Stimulated activated naive CD8-positive, alpha-beta T cell treated with anti-CD3 and anti-CD28 coated beads, Interleukin-15, amount 100 ng/mL, for 72 hours (primary cell): ENCODE measurements around the gene INTU.

Experiments
- ATAC-seq: fragments of 150-1000 bp; cut with Tn5 transposase; 2 replicates; pipeline ENCODE4 v1.10.0; 2021; ENCODE audit warnings: mild to moderate bottlenecking, moderate library complexity
- DNase-seq, 2 donors: peaks; one replicate each; pipeline ENCODE4 v3.0.0; 2021 to 2022
- H3K27ac Mint-ChIP-seq, 2 donors: one replicate each; pipeline ENCODE4 v1.8.0; 2022; ENCODE audit warnings: mild to moderate bottlenecking in 2 of 2, mixed read lengths in 2 of 2, moderate library complexity in 2 of 2
- H3K27me3 Mint-ChIP-seq: one replicate; pipeline ENCODE4 v1.8.0; 2022; ENCODE audit warnings: mixed read lengths
- H3K4me1 Mint-ChIP-seq: one replicate; pipeline ENCODE4 v1.8.0; 2022; ENCODE audit warnings: mild to moderate bottlenecking, mixed read lengths
- H3K4me3 Mint-ChIP-seq, 2 donors: one replicate each; pipeline ENCODE4 v1.8.0; 2022; ENCODE audit warnings: mild to moderate bottlenecking in 2 of 2, mixed read lengths in 2 of 2, moderate library complexity in 1 of 2
- H3K9me3 Mint-ChIP-seq, 2 donors: one replicate each; pipeline ENCODE4 v1.8.0; 2022; ENCODE audit warnings: mixed read lengths in 2 of 2

Gene INTU

DNA sequence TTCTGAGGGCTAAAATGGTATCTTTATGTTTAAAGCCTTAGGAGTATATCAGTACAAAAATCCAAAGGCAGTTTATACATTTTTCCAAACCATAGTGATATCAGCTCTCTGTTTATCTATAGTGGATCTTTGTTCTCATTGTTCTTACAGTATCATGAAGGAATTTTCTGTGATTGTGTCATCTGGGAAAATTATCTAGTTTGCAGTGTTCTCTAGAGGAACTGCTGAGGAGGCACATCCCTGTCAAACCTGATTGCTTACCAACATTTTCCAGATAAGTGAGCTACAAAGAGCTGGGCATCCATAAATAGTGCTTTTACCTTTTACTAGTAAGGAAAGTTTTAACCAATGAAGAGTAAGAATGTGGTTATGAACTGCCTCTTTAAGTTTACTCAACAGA is 52.5 kb downstream of the INTU start:
- H3K9me3 Mint-ChIP-seq, result peaks cover 0 to 4% of the 10 kb centered on the region in 2 donors
- no peak overlapping the region for H3K4me3 Mint-ChIP-seq
- no peaks in the 10 kb centered on the region for H3K27me3 Mint-ChIP-seq
- no peak for ATAC-seq
- H3K27ac Mint-ChIP-seq, result no peak overlapping the region
- no peaks in the 10 kb centered on the region for H3K4me1 Mint-ChIP-seq
- DNase-seq, result no peak

GRCh38 chr4:127686658-127687057 is 53.9 kb downstream of the INTU start:
- ATAC-seq (no peak), DNase-seq (no peak)
- Mint-ChIP-seq H3K4me3 (no peak overlapping the region), H3K27me3 (no peaks in the 10 kb centered on the region), H3K9me3 (peaks cover 0 to 4% of the 10 kb centered on the region in 2 donors), H3K4me1 (no peaks in the 10 kb centered on the region), H3K27ac (no peak overlapping the region)

GRCh38 chr4:127687580-127687979 is 54.8 kb downstream of the INTU start:
- H3K4me3 Mint-ChIP-seq, result no peak overlapping the region

GRCh38 chr4:127698789-127699200 is 66.0 kb downstream of the INTU start:
- H3K27ac Mint-ChIP-seq, result no peak overlapping the region
- peaks cover 8% of the 10 kb centered on the region for H3K27me3 Mint-ChIP-seq
- peaks cover 9 to 12% of the 10 kb centered on the region in 2 donors for H3K9me3 Mint-ChIP-seq
- H3K4me3 Mint-ChIP-seq, result no peak overlapping the region
- DNase-seq (no peak), ATAC-seq (peak; percentile 60)
- no peaks in the 10 kb centered on the region for H3K4me1 Mint-ChIP-seq

More at GRCh38 chr4:127687580-127687979, 54.8 kb downstream of the INTU start:
- peaks cover 0 to 4% of the 10 kb centered on the region in 2 donors for H3K9me3 Mint-ChIP-seq
- H3K4me1 Mint-ChIP-seq, result no peaks in the 10 kb centered on the region
- H3K27ac Mint-ChIP-seq, result no peak overlapping the region
- no peak for DNase-seq
- H3K27me3 Mint-ChIP-seq, result no peaks in the 10 kb centered on the region
- no peak for ATAC-seq

DNA sequence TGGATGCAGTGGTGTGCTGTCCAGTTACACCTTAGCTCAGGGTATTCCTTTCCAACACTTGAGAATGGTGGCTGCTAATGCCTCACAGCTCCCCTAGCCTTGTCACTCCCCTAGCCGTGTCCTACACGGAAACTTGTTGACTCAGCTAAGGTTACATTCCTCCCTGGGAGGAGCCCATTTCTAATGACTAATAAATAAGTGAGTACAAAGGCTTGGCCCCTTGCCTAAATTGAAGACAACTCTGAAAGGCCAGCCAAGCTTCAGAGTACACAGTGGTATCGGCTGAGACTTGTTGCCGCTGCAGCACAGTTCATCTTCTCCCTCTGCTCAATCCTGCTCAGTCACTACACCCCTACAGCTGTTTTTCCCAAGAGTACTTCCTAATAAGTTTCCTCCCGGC is 76.2 kb downstream of the INTU start:
- H3K4me1 Mint-ChIP-seq, result no peaks in the 10 kb centered on the region
- H3K9me3 Mint-ChIP-seq, result no peaks in the 10 kb centered on the region
- H3K27me3 Mint-ChIP-seq, result no peaks in the 10 kb centered on the region
- no peak for DNase-seq
- no peak for ATAC-seq
- no peak overlapping the region for H3K27ac Mint-ChIP-seq
- H3K4me3 Mint-ChIP-seq, result no peak overlapping the region

GRCh38 chr4:127709456-127709855 is 76.7 kb downstream of the INTU start:
- H3K27me3 Mint-ChIP-seq, result no peaks in the 10 kb centered on the region
- no peak overlapping the region for H3K27ac Mint-ChIP-seq
- no peaks in the 10 kb centered on the region for H3K4me1 Mint-ChIP-seq
- no peak overlapping the region for H3K4me3 Mint-ChIP-seq
- no peak for ATAC-seq
- no peak for DNase-seq
- H3K9me3 Mint-ChIP-seq, result no peaks in the 10 kb centered on the region

DNA sequence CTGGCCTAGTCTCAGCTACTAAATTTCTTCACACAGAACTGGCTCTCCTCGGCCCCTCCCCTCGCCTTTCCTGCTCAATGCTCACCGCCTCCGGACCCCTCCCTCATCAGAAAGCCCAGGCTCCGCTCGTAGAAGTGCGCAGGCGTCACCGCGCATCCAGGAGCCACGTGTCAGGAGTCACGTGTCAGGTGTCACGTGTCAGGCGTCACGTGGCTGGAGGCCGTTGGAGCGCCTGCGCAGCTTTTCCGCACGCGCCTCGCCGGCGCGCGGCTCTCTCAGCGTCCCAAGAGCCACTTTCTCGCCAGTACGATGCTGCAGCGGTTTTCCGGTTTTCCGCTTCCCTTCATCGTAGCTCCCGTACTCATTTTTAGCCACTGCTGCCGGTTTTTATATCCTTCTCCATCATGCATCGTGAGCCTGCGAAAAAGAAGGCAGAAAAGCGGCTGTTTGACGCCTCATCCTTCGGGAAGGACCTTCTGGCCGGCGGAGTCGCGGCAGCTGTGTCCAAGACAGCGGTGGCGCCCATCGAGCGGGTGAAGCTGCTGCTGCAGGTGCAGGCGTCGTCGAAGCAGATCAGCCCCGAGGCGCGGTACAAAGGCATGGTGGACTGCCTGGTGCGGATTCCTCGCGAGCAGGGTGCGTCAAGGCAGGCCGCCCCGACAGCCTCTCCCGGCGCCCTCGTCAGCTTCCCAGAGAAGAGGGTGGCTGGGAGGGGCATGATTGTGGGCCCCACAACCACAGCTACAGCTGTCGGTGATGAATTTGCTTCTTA is 97.6 kb downstream of the INTU start, which contains the start of gene SLC25A31:
TSS of gene SLC25A31 (plus strand) at position 259 of the 772 bp plus-strand sequence. CDS start at position 405, 146 bp downstream.
- Mint-ChIP-seq H3K4me3 (no peak within 1 kb of the TSS), H3K4me1 (no peaks in the 10 kb centered on the region), H3K27me3 (no peaks in the 10 kb centered on the region), H3K27ac (no peak within 1 kb of the TSS), H3K9me3 (no peaks in the 10 kb centered on the region)
- no peak for DNase-seq
- no peak for ATAC-seq

DNA sequence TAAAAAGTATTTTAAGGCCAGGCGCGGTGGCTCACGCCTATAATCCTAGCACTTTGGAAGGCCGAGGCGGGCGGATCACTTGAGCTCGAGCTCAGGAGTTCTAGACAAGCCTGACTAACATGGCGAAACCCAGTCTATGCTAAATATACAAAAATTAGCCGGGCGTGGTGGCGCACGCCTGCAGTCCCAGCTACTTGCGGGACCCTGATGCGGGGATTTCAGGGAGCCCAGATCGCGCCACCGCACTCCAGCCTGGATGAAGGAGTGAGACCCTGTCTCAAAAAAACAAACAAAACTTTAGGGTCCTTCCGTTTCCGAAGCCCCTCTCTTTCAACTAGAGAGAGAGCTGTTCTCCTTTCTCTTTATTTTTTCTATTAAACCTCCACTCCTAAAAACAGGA is 98.6 kb downstream of the INTU start:
- H3K4me3 Mint-ChIP-seq, result no peak overlapping the region
- no peak overlapping the region for H3K27ac Mint-ChIP-seq
- no peaks in the 10 kb centered on the region for H3K4me1 Mint-ChIP-seq
- ATAC-seq (no peak), DNase-seq (no peak)
- H3K9me3 Mint-ChIP-seq, result no peaks in the 10 kb centered on the region
- no peaks in the 10 kb centered on the region for H3K27me3 Mint-ChIP-seq

DNA sequence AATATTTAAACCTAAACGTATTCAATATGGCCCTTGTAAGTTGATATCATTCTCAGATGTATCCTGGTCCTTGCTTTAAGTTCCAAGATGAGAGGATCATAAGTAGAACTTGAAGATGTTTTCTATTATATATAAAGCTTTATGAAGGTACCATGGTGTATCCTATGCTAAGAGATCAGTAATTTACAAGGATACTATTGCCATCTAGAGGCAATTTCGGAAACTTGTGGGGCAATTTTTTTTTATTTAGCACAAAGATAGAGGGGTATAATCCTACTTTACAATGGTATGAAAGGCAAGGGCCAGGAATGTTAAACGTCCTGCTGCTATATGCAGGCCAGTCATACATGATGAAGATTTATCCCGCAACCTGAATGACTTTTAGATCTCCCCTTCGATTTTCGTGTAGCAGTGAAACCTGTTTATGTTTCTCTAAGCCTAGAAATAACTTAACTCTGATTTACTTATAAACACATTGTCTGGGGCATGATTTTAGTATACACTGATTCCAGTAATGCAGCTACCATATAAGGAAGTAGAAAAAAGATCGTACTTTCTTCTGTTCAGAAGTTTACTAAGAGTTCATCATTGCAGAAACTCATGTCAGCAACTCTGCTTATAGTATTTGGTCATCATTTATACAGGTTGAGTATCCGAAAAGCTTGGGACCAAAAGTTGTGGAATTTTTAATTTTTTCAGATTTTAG is 100.0 kb downstream of the INTU start:
- ATAC-seq (peak; percentile 71), DNase-seq (peak in 1 of 2 donors; percentile 2)
- Mint-ChIP-seq H3K4me1 (no peaks in the 10 kb centered on the region), H3K4me3 (no peak overlapping the region), H3K27ac (no peak overlapping the region), H3K27me3 (no peaks in the 10 kb centered on the region), H3K9me3 (no peaks in the 10 kb centered on the region)

DNA sequence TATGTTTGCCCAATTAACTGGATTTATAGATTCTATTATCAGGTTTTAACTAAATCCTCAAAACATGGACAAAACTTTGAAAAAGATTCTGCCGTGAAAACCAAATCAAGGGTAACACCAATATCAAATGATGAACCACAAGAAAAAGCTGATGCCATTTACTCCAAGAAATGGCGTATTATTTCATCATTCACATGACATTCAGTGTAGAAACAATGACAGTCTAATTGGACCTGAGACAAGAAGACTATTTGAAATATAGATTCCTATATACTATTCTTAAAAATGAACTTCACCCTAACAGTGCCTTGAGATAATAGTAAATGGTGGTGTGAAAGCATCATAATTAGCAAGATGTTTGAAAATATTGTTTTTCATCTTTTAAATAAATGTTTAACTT is 102.2 kb downstream of the INTU start:
- Mint-ChIP-seq H3K27me3 (peaks cover 11% of the 10 kb centered on the region), H3K9me3 (no peaks in the 10 kb centered on the region), H3K4me1 (no peaks in the 10 kb centered on the region), H3K27ac (no peak overlapping the region), H3K4me3 (no peak overlapping the region)
- no peak for DNase-seq
- ATAC-seq, result no peak

- DNase-seq, result no peak
- ATAC-seq, result no peak
- Mint-ChIP-seq H3K27ac (peak overlapping the region in 1 of 2 donors; percentile 52), H3K4me1 (no peaks in the 10 kb centered on the region), H3K4me3 (no peak overlapping the region), H3K27me3 (peaks cover 22% of the 10 kb centered on the region), H3K9me3 (peaks cover 3% of the 10 kb centered on the region in 2 donors)
These were observed 104.5 kb downstream of the INTU start for GRCh38 chr4:127737295-127737694.

DNA sequence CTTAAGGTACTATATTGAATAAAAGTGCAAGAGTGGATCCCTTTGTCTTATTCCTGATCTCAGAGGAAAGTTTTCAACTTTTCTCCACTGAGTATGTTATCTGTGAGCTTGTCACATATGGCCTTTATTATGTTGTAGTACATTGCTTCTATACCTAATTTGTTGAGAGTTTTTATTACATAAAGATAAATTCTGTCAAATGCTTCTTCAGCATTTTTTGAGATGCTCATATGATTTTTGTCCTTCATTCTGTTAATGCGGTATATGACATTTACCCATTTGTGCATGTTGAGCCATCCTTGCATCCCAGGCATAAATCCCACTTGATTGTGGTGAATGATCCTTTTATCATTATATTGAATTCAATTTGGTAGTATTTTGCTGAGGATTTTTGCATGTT is 108.5 kb downstream of the INTU start:
- H3K27me3 Mint-ChIP-seq, result peaks cover 33% of the 10 kb centered on the region
- ATAC-seq, result no peak
- no peak overlapping the region for H3K27ac Mint-ChIP-seq
- DNase-seq, result no peak
- no peak overlapping the region for H3K4me3 Mint-ChIP-seq
- H3K4me1 Mint-ChIP-seq, result no peaks in the 10 kb centered on the region
- peaks cover 8% of the 10 kb centered on the region in 2 donors for H3K9me3 Mint-ChIP-seq

GRCh38 chr4:127747883-127748282 is 115.1 kb downstream of the INTU start:
- peaks cover 14% of the 10 kb centered on the region for H3K27me3 Mint-ChIP-seq
- H3K4me3 Mint-ChIP-seq, result no peak overlapping the region
- peak overlapping the region in 1 of 2 donors; percentile 60 for H3K27ac Mint-ChIP-seq
- ATAC-seq (no peak), DNase-seq (no peak)
- peaks cover 0 to 15% of the 10 kb centered on the region in 2 donors for H3K9me3 Mint-ChIP-seq
- H3K4me1 Mint-ChIP-seq, result no peaks in the 10 kb centered on the region

DNA sequence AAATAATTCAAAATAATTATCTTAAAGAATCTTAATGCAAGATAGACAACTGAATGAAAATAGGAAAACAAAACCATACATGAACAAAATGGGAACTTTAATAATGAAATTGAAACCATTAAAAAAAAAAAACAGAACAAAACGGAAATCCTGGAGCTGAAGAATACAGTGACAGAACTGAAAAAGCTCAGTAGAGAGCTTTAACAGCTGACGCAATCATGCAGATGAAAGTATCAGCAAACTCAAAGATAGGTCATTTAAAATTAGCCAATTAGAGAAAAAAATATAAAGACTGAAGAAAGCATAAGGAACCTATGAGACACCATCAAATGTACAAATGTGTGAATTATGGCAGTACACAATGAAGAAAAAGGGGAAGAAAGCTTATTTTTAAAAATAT is 116.2 kb downstream of the INTU start:
- no peak for DNase-seq
- Mint-ChIP-seq H3K27ac (no peak overlapping the region), H3K4me3 (no peak overlapping the region), H3K27me3 (peaks cover 13% of the 10 kb centered on the region), H3K9me3 (peaks cover 0 to 15% of the 10 kb centered on the region in 2 donors), H3K4me1 (no peaks in the 10 kb centered on the region)
- no peak for ATAC-seq

GRCh38 chr4:127756906-127757305 is 124.1 kb downstream of the INTU start:
- ATAC-seq (no peak), DNase-seq (no peak)
- no peak overlapping the region for H3K27ac Mint-ChIP-seq
- H3K27me3 Mint-ChIP-seq, result peaks cover 8% of the 10 kb centered on the region
- H3K9me3 Mint-ChIP-seq, result peaks cover 0 to 13% of the 10 kb centered on the region in 2 donors
- H3K4me1 Mint-ChIP-seq, result no peaks in the 10 kb centered on the region
- no peak overlapping the region for H3K4me3 Mint-ChIP-seq

- Mint-ChIP-seq H3K27ac (no peak overlapping the region), H3K27me3 (peaks cover 8% of the 10 kb centered on the region), H3K4me3 (no peak overlapping the region), H3K4me1 (no peaks in the 10 kb centered on the region), H3K9me3 (peaks cover 0 to 13% of the 10 kb centered on the region in 2 donors)
- ATAC-seq (no peak), DNase-seq (no peak)
These were observed 126.6 kb downstream of the INTU start for GRCh38 chr4:127759228-127759820.
